Inflammatory macrophage treated with lipopolysaccharide for 4 hours (primary cell): ENCODE measurements around the gene CPXM1.
"Not testable (repeated sequence)": the region's sequence is repeated elsewhere in the genome, so short reads cannot be mapped to it uniquely, and the experiment has no call there.

ENCODE experiments used
- DNase-seq: peaks from one replicate; pipeline ENCODE4 v3.0.0-alpha.2; 2020

CPXM1 gene

DNA sequence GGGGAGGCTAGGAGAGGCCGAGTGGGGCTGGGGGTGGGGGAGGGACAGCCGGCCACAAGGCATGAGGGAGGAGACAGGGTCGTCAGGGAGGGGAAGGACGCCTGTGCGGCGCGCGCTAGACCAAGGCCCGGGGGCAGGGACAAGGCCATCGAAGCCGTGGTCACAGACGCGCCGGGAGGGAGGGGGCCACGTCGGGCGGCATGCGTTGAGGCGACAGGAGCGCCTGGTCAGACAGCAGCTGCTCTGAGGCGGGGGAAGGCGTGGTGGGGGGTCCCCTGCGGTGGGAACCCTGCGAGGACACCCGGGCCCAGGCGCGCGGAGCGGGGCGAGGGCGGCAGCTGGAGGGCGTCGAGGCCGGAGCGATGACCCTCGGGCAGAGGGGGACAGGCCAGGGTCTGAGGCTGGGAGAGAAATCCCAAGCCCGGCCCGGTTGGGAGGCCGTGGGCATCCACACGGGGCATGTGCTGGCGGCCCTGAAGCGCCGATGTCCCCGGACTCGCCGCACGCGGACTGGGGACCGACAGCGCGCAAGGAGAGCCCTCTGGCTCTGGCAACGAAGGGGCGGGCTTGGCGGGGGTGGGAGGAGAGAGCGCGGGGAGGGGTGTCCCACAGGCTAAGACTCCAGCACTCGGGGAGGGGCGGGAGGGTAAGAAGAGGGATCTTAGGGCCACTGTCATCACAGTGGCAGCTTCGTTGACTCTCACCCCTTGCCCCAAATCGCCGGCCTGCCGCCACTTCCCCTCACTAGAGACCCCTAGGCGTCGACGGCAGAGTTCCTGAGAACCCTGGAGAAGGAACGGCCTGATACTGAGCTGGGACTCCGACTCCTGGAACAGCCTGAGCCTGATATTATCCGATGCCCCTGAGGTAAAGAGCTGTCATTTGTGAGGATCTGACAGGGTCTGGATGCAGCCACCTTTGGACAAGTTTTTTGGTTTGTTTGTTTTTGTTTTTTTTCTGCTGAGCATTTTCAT lies 20.8 kb upstream of the CPXM1 start:
- no peak for DNase-seq

DNA sequence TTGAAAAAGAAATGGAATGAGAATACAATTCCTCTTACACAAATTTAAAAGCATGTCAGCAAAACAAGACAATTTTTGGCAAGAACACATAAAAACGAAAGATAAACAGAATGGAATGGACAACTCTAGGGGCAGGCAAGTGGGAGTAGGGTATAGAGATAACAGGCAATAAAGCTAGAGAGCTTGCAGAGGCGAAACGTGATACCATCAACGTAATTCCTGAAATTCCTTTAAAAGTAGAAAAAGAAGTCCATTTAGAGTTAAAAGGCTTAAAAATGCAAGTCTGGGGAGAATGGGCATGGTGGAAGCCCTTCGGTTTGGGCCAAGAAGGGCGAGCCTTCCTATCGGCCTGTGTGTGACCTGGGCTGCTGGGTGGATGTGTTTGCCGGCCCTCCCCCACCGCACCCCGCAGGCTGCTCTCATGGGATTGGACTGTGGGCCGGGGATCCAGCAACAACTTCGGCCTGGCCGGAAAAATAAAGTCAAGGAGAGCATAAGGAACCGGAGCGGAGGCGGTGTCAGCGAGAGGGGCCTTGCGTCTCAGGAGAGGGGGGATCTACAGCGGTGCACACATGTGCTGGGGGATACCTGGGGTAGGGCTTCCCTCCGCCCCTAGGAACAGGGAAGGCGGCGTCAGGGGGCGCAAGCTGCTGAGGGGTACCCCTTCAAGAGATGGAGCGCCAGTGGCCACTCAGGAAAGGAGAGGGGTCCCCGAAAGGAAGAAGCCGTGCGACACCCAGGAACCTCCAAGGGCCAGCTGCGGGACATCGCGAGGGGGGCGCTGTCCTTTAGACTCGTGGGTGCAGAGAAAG lies 19.9 kb upstream of the CPXM1 start:
- no peak for DNase-seq

DNA sequence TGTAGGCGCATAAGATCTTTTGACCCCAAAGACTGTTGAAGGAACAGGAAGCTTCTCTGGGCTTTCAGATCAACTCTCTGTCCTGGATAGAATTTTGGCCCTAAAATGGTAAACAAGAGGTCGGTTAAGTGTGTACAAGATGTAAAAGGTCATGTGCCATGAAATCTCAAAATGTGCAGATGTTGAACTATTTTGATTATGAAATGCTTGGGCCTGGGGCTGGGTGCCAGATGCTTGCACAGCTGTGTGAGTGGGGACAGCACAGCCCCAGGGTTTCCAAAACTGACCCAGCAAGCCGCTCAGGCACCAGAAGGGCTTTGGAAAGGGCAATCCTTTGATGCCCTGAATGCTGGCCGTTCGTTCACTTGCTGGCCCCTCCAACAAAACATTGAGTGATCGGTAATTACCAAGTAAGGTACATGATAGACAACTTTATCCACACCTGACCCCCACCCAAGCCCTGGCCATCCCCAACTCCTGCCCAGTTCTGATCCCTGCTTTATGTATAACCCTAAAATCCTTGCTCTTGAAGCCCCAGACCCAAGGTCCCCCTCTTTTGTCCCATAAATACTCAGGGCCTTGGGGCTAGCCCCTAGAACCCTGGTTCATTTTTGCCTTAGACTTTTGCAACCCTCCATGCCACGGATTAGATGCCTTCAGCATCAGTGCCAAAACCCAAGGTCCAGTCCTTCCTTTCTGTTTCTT lies 17.6 kb upstream of the CPXM1 start:
- no peak for DNase-seq

- DNase-seq = no peak
Measured at GRCh38 chr20:2817341-2817726, 16.9 kb upstream of the CPXM1 start.

GRCh38 chr20:2816583-2817340 lies 16.3 kb upstream of the CPXM1 start:
- DNase-seq = no peak

DNA sequence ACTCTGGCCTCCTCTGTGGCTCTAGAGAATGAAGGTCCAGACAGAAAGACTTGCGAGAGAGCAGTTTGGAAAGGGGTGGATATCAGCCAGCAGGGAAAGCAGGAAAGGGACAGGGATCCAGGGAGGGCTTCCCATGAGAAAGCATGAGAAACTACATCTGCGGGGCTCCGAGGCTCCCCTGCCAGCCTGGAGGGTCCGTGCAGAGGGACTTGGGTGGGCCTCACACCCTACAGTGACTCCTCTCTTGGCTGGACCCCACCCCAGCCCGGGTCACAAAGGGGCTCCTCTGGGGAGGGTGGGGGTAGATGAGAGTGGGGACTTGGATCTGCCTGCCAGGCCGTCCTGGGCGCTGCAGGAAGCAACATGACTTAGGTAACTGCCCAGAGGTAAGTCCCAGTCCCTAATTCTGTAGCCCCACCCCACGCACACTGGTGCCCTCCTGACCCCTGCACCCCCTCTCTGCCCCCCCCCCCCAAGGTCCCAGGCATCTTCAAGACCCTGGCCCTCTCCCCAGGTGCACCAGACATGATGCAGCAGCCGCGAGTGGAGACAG lies 15.7 kb upstream of the CPXM1 start, which contains the start of gene TMEM239:
TSS of gene TMEM239 (plus strand) at position 335 of the 553 bp plus-strand sequence. CDS start at position 526, 191 bp downstream.
- DNase-seq = no peak

DNA sequence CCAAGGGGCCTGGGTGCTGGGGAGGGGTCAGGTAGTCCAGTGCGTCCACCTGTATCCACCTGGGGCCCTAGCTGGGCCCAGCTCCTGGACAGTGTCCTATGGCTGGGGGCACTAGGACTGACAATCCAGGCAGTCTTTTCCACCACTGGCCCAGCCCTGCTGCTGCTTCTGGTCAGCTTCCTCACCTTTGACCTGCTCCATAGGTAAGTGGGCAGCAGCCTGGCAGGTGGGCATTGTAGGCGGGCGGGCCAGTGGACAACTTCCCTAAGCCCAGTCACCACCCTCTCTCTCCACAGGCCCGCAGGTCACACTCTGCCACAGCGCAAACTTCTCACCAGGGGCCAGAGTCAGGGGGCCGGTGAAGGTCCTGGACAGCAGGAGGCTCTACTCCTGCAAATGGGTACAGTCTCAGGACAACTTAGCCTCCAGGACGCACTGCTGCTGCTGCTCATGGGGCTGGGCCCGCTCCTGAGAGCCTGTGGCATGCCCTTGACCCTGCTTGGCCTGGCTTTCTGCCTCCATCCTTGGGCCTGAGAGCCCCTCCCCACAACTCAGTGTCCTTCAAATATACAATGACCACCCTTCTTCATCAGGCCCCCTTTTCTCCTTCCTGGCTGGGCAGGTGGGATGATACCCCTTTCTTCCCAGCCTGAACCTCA lies 14.9 kb upstream of the CPXM1 start:
- no peak for DNase-seq

DNA sequence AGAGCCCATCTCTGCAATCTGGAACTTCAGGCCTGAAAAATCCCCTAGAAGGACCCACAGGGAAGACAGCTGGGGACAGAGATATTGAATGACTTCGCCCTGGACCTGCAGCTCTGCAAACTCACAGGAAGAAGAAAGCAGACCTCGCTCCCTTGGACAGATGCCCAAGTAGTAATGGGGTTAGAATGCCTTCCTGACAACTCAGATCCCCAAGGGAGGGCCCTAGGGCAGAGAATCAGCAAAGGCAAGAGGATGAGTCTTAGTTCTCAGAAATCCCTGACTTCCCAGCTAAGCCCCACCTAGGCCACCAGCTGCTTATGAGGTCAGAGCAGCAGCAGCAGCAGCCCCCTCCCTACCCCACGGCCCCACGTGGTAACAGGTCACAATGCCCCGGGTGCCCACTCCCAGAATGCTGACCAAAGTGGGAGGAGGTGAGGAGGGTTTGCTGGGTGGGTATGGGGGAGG lies 14.2 kb upstream of the CPXM1 start, which contains the start of gene C20orf141:
TSS of gene C20orf141 (plus strand) at position 401 of the 465 bp plus-strand sequence. CDS start 198 bp downstream, outside the sequence.
- DNase-seq = no peak

- DNase-seq = no peak
Measured at GRCh38 chr20:2814076-2814475, 13.6 kb upstream of the CPXM1 start.

GRCh38 chr20:2812189-2812588 lies 11.8 kb upstream of the CPXM1 start:
- no peak for DNase-seq

- DNase-seq = no peak
Measured at GRCh38 chr20:2809690-2810089, 9.3 kb upstream of the CPXM1 start.

- not testable (repeated sequence) for DNase-seq
Measured at GRCh38 chr20:2807929-2808328, 7.5 kb upstream of the CPXM1 start.

GRCh38 chr20:2807019-2807418 lies 6.6 kb upstream of the CPXM1 start:
- no peak for DNase-seq

GRCh38 chr20:2806351-2806701 lies 5.9 kb upstream of the CPXM1 start:
- DNase-seq = no peak

DNA sequence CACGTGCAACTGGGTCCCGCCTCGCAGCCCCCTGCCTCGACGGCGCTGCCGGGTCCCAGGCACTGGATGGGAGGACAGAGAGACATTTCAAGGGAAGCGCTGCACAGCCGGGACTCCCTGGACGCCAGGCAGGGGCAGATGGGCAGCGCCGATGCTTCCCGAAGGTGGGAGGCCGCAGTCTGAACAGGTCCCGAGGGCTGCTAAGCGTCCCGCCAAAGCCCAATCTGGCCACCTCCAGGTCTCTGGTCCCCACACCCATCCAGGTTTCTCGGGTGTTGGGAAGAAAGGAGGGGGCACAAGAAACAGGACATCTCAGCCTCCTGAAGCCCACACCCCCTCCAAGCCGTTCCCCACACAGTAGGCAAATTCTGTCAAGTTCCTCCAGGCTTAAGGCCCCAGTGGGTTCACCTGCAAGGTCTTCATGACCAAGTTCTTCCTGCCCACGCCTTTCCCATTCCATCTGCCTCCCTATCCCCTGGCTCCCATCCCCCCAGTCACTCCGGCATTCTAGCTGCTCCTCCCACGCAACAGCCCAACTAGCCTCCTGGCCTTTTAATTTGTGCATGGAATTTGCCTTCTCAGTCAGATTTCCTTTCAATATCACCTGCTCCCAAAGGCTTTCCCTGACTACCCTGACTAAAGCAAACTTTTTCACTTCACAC lies 5.4 kb upstream of the CPXM1 start:
- DNase-seq = no peak

DNA sequence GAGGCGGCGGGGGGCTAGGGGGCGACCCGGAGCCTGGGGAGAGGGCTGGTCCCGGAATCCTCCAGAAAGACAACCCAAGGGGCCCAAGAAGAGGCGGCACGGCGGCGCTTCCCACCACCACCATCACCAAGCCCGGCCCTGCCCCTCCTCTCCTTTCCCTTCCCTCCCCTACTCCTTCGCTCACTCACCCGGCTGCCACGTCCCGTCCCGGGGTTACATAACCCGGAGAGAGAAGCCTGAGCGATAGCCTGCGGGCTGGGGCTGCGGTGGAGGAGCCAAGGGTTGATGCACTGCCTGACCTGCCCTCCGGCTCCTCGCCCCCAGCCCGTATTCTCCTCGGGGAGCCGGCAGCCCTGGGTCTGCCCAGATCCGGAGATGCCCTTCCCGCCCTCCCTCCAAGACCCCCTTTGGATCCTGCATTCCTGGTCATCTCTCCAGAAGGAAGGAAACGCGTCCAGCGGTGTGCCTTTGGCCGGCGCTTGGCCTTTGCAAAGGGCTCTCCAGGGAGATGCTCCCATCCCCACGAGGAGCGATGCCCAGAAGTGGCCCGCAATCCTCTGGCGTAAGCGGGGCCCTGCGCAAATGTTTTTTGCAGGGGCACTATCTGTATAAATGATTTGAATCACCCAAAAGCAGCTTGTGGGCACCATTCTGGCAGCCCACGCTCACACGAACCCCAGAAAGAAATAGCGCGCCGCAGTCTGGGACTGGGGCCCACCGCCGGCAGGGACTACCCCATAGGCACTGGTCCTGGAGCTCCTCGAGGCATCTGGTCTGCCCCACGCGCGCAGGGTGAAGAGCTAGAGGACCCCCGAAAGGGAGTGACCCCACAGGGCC lies 4.6 kb upstream of the CPXM1 start:
- DNase-seq = peak; percentile 13

- DNase-seq = no peak
Measured at GRCh38 chr20:2804041-2804828, 3.8 kb upstream of the CPXM1 start.

- no peak for DNase-seq
Measured at GRCh38 chr20:2801286-2801728, 880 bp upstream of the CPXM1 start.
